ENCODE measurements around the gene SUMF1.
"Not testable (repeated sequence)": the region's sequence is repeated elsewhere in the genome, so short reads cannot be mapped to it uniquely, and the experiment has no call there.

SUMF1 gene

GRCh38 chr3:4332574-4332973 is 134.5 kb downstream of the SUMF1 start:
- no peak for DNase-seq

DNA sequence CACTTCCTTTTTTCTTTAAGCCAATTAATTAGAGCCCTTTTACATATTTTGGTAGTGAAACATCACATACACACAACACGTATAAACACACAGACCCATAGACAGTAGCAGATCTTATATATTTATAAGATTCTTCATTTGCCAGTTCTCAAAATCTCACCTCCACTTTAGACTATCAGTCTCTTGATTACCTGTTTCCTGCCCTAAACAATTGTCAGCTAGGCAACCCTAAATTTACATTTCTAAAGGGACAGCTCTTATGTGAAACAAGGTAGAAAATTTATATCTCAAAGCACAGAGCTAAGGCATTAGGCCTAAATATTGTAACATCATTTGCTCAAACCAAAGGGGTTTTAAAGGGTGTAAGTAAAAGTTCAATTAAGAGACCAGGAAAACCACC is 135.0 kb downstream of the SUMF1 start:
- DNase-seq: no peak

DNA sequence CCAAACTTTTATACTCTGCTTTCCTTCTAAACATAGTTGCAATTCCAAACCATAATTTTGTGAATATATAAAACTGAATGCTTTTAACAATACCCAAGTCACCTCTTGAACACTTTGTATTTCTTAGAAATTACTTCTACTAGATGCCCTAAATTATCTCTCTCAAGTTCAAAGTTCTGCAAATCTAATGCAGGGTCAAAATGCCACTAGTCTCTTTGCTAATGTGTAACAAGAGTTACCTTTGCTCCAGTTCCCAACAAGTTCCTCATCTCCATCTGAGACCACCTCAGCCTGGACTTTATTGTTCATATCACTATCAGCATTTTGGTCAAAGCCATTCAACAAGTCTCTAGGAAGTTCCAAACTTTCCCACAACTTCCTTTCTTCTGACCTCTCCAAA is 137.3 kb downstream of the SUMF1 start:
- DNase-seq: not testable (repeated sequence)

DNA sequence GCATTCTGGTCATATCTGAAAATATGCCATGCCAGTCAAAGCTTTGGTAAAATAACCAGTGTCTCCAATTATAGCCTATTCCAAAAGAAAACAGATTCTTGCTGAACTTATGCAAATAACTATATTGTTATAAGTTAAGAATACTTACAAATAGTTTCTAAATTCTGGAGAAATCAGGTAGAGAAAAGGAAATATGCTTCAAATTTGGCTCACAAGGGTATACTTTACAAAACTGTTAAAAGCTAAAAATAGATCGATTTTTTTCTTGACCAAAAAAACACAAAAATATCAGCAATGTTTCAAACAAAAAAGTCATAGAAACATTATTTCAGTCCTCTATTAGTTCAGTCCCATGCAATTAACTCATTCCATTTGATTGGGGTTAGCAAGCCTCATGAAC is 140.2 kb downstream of the SUMF1 start:
- no peak for DNase-seq

- DNase-seq: no peak
These were observed 143.6 kb downstream of the SUMF1 start for GRCh38 chr3:4323246-4324027.

DNA sequence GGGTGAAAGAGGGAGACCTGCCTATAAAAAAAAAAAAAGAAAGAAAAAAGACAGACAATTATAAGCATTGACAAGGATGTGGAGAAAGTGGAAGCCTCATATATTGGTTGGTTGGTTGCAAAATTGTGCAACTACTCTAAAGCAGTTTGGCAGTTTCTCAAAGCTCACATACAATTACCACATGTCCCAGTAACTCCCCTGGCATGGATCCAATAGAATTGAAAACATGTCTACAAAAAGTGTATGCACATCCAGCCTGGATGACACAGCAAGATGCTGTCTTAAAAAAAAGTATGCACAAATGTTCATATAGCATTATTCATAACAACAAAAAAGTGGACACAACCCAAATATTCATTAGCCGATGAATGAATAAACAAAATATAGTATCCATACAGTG is 144.4 kb downstream of the SUMF1 start:
- DNase-seq: no peak

- DNase-seq: no peak
These were observed 145.3 kb downstream of the SUMF1 start for GRCh38 chr3:4321732-4322131.

DNA sequence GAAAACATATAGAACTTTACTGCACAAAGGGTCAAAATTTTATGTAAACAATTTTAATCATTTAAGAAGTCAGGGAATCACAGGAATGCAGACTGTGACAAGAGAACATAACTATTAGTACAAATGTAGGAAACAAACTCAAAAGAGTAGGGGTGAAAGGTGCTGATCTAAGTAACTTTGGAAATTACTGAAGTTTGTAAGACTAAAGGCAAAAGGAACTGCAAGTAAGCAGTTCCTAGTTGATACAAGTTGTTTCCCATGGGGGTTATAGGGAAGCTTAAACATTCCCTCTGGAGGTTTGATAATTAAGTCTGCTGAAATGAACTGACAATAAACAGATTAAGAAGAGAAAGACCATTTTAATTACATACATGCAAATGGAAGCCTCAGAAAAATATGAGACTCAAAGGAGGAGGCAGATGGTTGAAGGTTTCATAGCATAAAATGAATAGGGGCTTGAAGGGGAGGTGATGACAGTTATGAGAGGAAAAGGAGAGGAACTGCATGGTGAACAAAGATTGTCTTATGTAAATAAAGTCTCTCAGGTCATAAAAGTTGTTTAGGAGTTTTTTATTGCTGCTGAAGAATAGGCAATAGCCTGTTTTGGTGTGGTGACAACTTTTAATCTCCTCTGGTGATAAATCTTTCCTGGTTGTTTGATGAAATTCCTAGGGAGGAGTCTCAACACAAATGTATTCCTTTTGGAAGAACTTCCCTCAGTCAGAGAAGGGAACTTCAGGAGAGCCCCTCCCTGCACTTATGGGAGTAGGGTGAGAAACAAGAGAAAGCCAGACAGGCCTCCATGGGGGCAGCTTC is 146.8 kb downstream of the SUMF1 start:
- DNase-seq: no peak

DNA sequence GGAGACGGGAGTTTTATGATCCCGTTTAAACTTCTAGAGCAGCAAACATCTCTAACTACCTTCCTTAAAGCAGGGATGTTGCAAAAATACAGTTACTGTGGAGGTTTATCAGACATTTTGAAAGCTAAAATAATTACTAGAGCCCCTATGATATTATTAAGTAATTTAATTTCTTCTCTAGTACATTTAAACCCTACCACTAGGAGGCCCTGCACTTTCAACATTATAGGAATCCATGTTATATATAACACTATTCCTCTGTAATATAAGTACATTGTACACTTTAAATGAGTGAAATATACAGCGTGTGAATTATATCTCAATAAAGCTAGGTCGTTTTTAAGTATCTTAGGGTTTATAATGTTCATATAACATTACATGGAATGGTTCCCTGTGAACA is 152.4 kb downstream of the SUMF1 start:
- no peak for DNase-seq

DNA sequence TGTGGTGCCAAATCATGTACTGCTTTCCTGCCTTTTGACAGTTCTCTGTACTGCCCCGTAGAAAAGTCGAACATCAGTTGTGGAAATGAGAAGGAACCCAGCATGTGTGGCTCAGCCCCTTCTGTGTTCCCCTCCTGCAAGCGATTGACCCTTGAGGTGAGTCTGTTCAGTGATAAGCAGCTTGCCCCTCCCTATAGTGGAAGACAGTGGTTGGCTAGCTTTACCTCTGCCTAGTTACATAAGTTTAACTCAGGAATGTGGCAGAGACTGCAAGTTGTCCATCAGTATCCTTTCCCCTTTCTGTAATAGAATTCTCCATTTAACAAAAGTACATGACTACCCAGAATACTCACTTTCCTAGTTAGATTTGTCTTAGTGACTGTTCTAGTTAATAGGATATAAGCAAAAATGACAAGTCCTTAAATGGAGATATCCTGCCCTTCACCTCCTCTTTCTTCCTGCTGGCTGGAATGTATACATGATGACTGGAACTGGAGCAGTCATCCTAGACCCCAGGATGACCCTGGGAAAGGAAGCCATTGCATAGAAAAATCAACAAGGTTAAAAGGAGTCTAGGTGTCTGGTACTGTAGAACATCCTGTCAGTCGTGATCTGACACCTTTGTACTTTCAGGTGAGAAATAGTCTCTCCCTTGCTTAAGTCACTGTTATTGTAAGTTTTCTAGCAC is 153.3 kb downstream of the SUMF1 start:
- DNase-seq: no peak

DNA sequence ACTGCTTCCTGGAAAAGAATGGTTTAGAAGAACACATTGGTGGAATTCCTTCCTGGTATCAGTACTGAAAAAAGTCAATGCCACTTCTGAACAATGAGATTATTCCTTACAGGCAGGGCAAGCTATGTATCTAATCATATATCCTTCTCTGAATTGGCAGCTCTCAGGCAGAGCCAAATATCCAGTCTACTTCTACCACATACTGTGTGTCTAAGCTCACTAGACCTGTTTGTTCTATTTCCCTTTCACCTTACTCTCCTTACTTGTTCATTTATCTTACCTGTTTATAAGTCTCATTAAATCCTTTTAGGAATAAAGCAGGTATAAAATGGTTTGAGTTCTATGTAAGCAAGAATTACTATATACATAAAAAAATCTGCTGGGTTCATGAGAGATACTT is 155.6 kb downstream of the SUMF1 start:
- no peak for DNase-seq
